Dermis microvascular lymphatic vessel endothelial cell (primary cell): ENCODE measurements around the gene DEPDC5. TPM values are rescaled to one million over a fixed set of nuclear protein-coding genes. Genes with fewer than 3 reads are reported as not detected.

Experiments used
- DNase-seq, 2 donors: peaks; one replicate each; pipeline versions ENCODE4 v3.0.0 to v3.0.0-alpha.2; 2010; ENCODE audit warnings: low read depth in 2 of 2
- total RNA-seq: library from RNA; depleted of rRNA; stranded (reverse); fragments of >200 nt; gene quantifications from 2 replicates; pipeline ENCODE4 v1.2.1, GENCODE V29; 2014

DEPDC5 gene
- total RNA-seq, 1 donor from 2014 or later: 6.7 TPM

- peak in 1 of 2 donors; percentile 32 for DNase-seq
These were observed 169.3 kb downstream of the DEPDC5 start for GRCh38 chr22:31923136-31923535.

- DNase-seq: no peak
These were observed 169.9 kb downstream of the DEPDC5 start for GRCh38 chr22:31923747-31924146.

- no peak for DNase-seq
These were observed 171.2 kb downstream of the DEPDC5 start for GRCh38 chr22:31925056-31925455.

GRCh38 chr22:31926024-31926423 lies 172.2 kb downstream of the DEPDC5 start:
- no peak for DNase-seq

- no peak for DNase-seq
These were observed 173.2 kb downstream of the DEPDC5 start for GRCh38 chr22:31926969-31927368.

- DNase-seq: no peak
These were observed 173.7 kb downstream of the DEPDC5 start for GRCh38 chr22:31927562-31927961.

GRCh38 chr22:31929167-31929930 lies 175.5 kb downstream of the DEPDC5 start:
- no peak for DNase-seq

GRCh38 chr22:31932863-31933262 lies 179.0 kb downstream of the DEPDC5 start:
- peak; percentile 35 to 47 for DNase-seq

GRCh38 chr22:31933406-31933805 lies 179.6 kb downstream of the DEPDC5 start:
- DNase-seq: no peak

- no peak for DNase-seq
These were observed 180.1 kb downstream of the DEPDC5 start for GRCh38 chr22:31933816-31934482.

GRCh38 chr22:31935961-31936635 lies 182.3 kb downstream of the DEPDC5 start:
- DNase-seq: no peak

GRCh38 chr22:31937341-31937740 lies 183.5 kb downstream of the DEPDC5 start:
- no peak for DNase-seq

GRCh38 chr22:31938296-31938695 lies 184.5 kb downstream of the DEPDC5 start:
- DNase-seq: no peak

- DNase-seq: no peak
These were observed 186.7 kb downstream of the DEPDC5 start for GRCh38 chr22:31940506-31940905.

- no peak for DNase-seq
These were observed 188.3 kb downstream of the DEPDC5 start for GRCh38 chr22:31942091-31942490.

- DNase-seq: no peak
These were observed 189.6 kb downstream of the DEPDC5 start for GRCh38 chr22:31943206-31943977.

GRCh38 chr22:31943978-31944699 lies 190.3 kb downstream of the DEPDC5 start, which contains the start of gene YWHAH:
YWHAH (plus strand) TSS chr22:31944535; CDS start chr22:31944734, 199 bp downstream.
- peak; percentile 77 to 93 for DNase-seq

- DNase-seq: peak in 1 of 2 donors; percentile 39
These were observed 191.1 kb downstream of the DEPDC5 start for GRCh38 chr22:31944700-31945442.

GRCh38 chr22:31945443-31945855 lies 191.6 kb downstream of the DEPDC5 start:
- DNase-seq: peak in 1 of 2 donors; percentile 19
